GM18526 (cell line): Measurements from ENCODE around the gene TUBGCP6.

ENCODE experiments used
- POLR2A ChIP-seq: IDR thresholded peaks from 3 replicates; pipeline ENCODE4 v1.6.1; 2011; ENCODE audit not compliant: insufficient read length; ENCODE audit errors: extremely low read depth

The TUBGCP6 gene

GRCh38 chr22:50269970-50270665 is 25.3 kb upstream of the TUBGCP6 start, which contains the start of gene MAPK11:
Gene MAPK11, minus strand, starts transcription at chr22:50270380. Its CDS starts 88 bp downstream, at chr22:50270292.
- no peak for TF ChIP-seq POLR2A

- TF ChIP-seq POLR2A, result no peak
Observed at GRCh38 chr22:50269573-50269969, 24.7 kb upstream of the TUBGCP6 start.

GRCh38 chr22:50268655-50269113 is 23.9 kb upstream of the TUBGCP6 start:
- TF ChIP-seq POLR2A, result no peak

GRCh38 chr22:50267591-50268390 is 23.0 kb upstream of the TUBGCP6 start:
- TF ChIP-seq POLR2A, result no peak

- TF ChIP-seq POLR2A, result no peak
Observed at GRCh38 chr22:50266994-50267393, 22.2 kb upstream of the TUBGCP6 start.

- no peak for TF ChIP-seq POLR2A
Observed at GRCh38 chr22:50264946-50265669, 20.3 kb upstream of the TUBGCP6 start.

- TF ChIP-seq POLR2A, result no peak
Observed at GRCh38 chr22:50264104-50264745, 19.4 kb upstream of the TUBGCP6 start.

GRCh38 chr22:50262973-50263617 is 18.3 kb upstream of the TUBGCP6 start:
- TF ChIP-seq POLR2A, result no peak

GRCh38 chr22:50262460-50262911 is 17.7 kb upstream of the TUBGCP6 start:
- no peak for TF ChIP-seq POLR2A

- no peak for TF ChIP-seq POLR2A
Observed at GRCh38 chr22:50261615-50262459, 17.0 kb upstream of the TUBGCP6 start, which contains the start of gene MAPK12. Gene MAPK12, minus strand, starts transcription at chr22:50261683. Its CDS starts 174 bp downstream, at chr22:50261509.

- no peak for TF ChIP-seq POLR2A
Observed at GRCh38 chr22:50260801-50261614, 16.2 kb upstream of the TUBGCP6 start.

GRCh38 chr22:50260434-50260800 is 15.6 kb upstream of the TUBGCP6 start:
- no peak for TF ChIP-seq POLR2A

GRCh38 chr22:50259302-50259701 is 14.5 kb upstream of the TUBGCP6 start:
- TF ChIP-seq POLR2A, result no peak
